GM19328 (cell line): ENCODE measurements around the gene BPIFA2.
"Not testable (repeated sequence)": the region's sequence is repeated elsewhere in the genome, so short reads cannot be mapped to it uniquely, and the experiment has no call there.

Source experiments
- ATAC-seq: cut with Tn5 transposase; IDR thresholded peaks from one replicate; pipeline ENCODE4 v1.9.1; 2021; ENCODE audit warnings: mild to moderate bottlenecking, moderate library complexity; ENCODE audit not compliant: unreplicated experiment

The BPIFA2 gene

GRCh38 chr20:33159713-33160112, 8.2 kb upstream of the BPIFA2 start:
- no peak for ATAC-seq

- ATAC-seq: no peak
These were observed 7.3 kb upstream of the BPIFA2 start for GRCh38 chr20:33160681-33161080.

GRCh38 chr20:33162313-33162712, 5.6 kb upstream of the BPIFA2 start:
- no peak for ATAC-seq

- no peak for ATAC-seq
These were observed 5.2 kb upstream of the BPIFA2 start for GRCh38 chr20:33162753-33163152.

GRCh38 chr20:33163856-33164762, 3.9 kb upstream of the BPIFA2 start:
- ATAC-seq: no peak

- ATAC-seq: no peak
These were observed 3.2 kb upstream of the BPIFA2 start for GRCh38 chr20:33164763-33165095.

GRCh38 chr20:33165416-33166055, 2.4 kb upstream of the BPIFA2 start:
- no peak for ATAC-seq

- no peak for ATAC-seq
These were observed 1.3 kb upstream of the BPIFA2 start for GRCh38 chr20:33166533-33167113.

GRCh38 chr20:33169176-33169794, 1.3 kb downstream of the BPIFA2 start:
- ATAC-seq: no peak

- ATAC-seq: no peak
These were observed 4.8 kb downstream of the BPIFA2 start for GRCh38 chr20:33172781-33173180.

- ATAC-seq: no peak
These were observed 7.2 kb downstream of the BPIFA2 start for GRCh38 chr20:33175123-33175522.

GRCh38 chr20:33176101-33176500, 8.1 kb downstream of the BPIFA2 start:
- ATAC-seq: no peak

- ATAC-seq: no peak
These were observed 9.9 kb downstream of the BPIFA2 start for GRCh38 chr20:33177866-33178265.

- ATAC-seq: no peak
These were observed 10.8 kb downstream of the BPIFA2 start for GRCh38 chr20:33178726-33179125.

GRCh38 chr20:33180169-33180568, 12.2 kb downstream of the BPIFA2 start:
- no peak for ATAC-seq

GRCh38 chr20:33181482-33182093, 13.6 kb downstream of the BPIFA2 start:
- ATAC-seq: no peak

- no peak for ATAC-seq
These were observed 15.4 kb downstream of the BPIFA2 start for GRCh38 chr20:33183312-33183711.

GRCh38 chr20:33185031-33185590, 17.2 kb downstream of the BPIFA2 start:
- not testable (repeated sequence) for ATAC-seq

GRCh38 chr20:33187491-33187890, 19.5 kb downstream of the BPIFA2 start:
- no peak for ATAC-seq

- no peak for ATAC-seq
These were observed 20.5 kb downstream of the BPIFA2 start for GRCh38 chr20:33188421-33188820.

- no peak for ATAC-seq
These were observed 23.5 kb downstream of the BPIFA2 start for GRCh38 chr20:33191484-33191883.
